CD4-positive, alpha-beta T cell treated with Interleukin-17A for 1 hour (primary cell): ENCODE measurements around the gene SMIM44.
"Not testable (repeated sequence)": the region's sequence is repeated elsewhere in the genome, so short reads cannot be mapped to it uniquely, and the experiment has no call there.

Experiments used
- DNase-seq: peaks from one replicate; pipeline ENCODE4 v3.0.0-alpha.2; 2020

Gene SMIM44

DNA sequence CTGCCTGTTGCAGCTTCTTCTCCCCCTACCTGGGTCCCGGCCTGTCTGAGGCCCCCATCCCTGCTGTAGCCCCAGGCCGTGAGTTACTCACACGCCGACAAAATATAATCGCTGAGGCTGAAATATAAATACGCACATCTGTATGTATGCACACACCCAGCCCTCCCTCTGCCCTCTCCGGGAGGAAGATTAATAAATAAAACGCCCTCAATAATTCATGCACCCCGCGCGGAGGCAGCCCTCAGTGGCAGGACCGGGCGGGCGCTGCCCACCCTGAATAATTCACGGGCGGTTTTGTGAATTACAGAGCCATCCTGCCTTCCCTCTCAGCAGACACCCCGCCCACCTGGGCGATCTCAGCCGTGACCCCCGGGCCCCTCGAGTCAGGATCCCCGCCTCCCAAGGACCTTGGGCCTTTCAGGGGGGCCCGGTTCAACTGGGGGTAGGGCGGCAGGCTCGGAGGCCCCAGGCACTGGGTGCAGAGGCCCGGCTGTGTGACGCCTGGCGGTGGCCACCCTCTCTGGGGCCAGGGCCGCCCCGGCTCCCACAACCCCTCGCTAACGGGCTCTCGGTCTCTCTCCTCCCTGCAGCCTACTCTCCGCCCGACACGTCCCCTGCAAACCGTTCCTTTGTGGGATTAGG lies 27.2 kb downstream of the SMIM44 start:
- no peak for DNase-seq

DNA sequence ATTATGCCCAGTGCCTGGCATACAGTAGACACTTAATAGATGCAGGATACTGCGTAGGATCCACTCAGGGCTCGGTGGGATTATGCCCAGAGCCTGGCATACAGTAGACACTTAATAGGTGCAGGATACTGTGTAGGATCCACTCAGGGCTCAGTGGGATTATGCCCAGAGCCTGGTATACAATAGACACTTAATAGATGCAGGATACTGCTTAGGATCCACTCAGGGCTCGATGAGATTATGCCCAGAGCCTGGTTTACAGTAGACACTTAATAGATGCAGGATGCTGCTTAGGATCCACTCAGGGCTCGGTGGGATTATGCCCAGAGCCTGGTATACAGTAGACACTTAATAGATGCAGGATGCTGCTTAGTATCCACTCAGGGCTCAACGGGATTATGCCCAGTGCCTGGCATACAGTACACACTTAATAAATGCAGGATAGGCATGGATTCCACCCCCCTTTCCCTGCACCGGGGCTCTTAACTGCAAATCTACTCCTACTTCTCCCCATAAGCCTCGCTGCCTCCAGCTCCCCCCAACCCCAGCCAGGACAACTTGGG lies 27.8 kb downstream of the SMIM44 start:
- no peak for DNase-seq

DNA sequence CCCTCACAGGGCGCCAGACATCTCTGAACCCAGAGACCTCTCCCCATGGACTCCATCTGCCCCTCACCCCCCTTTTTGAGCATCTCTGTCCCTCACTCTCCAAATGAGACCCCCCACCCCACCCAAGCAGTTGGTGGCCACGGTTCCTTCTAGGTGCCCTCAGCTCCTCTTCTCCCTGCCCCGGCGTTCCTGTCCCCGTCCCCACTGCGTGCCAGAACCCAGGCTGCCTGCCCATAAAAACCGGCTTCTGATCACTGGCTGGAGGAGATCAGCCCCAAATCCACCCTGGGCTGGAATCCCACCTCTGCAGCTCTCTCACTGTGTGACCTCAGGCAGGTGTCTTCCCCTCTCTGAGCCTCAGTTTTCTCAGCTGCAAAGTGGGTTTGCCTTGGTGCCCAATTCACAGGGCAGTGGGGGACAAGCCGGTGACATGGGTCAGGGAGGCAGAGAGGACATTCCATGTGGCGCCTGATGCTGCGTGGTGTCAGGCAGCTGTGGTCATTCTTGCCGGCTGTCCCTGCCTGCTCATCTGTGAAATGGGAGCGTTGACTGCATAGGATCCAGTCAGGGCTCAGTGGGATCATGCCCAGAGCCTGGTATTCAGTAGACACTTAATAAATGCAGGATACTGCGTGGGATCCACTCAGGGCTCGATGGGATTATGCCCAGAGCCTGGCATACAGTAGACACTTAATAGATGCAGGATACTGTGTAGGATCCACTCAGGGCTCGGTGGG lies 28.4 kb downstream of the SMIM44 start:
- no peak for DNase-seq

DNA sequence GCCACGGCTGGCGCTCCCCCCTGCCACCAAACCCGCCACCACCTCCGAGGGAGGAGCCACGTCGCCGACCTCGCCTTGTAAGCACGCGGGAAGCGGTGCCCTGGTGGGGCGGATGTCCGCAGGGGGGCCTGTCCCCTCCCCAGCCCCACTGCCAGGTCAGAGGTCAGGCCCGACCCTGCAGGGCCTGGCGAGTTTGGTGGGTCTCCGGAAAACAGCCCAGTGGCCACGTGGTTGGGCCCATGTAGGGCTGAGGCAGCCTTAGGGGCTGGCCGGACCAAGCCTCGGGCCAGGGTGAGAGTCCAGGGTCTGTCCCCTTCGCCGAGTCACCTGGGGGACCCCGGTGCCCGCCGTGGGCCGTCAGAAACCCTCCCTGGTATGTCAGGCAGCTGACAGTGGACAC lies 29.4 kb downstream of the SMIM44 start:
- DNase-seq, result no peak

DNA sequence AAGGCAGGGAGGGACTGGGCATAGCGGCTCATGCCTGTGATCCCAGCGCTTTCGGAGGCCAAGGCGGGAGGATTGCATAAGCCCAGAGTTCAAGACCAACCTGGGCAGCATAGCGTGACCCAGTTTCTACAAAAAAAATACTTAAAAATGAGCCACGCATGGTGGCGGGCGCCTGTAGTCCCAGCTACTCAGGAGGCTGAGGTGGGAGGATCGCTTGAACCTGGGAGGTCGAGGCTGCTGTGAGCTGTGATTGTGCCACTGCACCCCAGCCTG lies 30.4 kb downstream of the SMIM44 start:
- not testable (repeated sequence) for DNase-seq

DNA sequence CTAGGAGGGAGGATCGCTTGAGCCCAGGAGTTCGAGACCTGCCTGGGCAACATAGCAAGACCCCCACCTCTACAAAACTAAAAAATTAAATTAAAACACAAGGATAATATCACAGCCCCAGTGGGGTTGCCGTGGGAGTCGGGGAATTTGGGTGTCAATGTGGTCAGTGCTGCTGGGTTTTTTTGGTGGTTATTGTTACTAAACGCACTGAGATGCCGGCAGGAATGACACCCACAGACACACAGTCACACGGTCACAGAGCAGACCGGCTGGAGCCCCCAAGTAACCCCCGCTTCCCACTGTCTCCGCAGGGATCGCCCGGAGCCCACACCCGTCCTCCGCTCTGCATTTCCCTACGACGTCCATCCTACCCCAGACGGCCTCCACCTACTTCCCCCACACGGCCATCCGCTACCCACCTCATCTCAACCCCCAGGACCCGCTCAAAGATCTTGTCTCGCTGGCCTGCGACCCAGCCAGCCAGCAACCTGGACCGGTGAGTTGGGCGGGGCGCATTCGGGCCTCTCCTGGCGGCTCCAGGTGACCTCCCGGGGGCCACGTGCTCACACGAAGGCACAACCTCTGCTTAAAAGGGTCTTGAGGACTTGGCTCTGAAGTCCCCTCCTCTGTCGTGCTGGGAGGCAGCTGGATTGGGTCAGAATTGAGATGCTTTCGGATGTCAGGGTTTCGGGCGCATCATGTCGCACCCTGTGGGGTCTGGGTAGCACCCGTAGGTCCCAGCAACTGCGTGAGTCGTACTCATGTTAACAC lies 30.9 kb downstream of the SMIM44 start:
- no peak for DNase-seq

DNA sequence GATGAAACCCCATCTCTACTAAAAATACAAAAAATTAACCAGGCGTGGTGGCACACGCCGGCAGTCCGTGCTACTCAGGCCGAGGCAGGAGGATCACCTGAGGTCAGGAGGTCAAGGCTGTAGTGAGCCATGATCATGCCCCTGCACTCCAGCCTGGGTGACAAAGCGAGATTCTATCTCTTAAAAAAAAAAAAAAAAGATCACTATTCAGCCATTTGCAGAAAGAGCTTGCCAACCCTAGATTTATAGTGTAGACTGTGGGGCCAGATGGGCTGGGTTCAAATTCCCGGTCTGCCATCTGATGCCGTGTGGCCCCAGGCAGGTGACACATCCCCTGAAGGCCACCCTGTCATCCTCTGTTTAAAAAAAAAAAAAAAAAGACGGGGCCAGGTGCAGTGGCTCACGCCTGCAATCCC lies 31.8 kb downstream of the SMIM44 start:
- no peak for DNase-seq

DNA sequence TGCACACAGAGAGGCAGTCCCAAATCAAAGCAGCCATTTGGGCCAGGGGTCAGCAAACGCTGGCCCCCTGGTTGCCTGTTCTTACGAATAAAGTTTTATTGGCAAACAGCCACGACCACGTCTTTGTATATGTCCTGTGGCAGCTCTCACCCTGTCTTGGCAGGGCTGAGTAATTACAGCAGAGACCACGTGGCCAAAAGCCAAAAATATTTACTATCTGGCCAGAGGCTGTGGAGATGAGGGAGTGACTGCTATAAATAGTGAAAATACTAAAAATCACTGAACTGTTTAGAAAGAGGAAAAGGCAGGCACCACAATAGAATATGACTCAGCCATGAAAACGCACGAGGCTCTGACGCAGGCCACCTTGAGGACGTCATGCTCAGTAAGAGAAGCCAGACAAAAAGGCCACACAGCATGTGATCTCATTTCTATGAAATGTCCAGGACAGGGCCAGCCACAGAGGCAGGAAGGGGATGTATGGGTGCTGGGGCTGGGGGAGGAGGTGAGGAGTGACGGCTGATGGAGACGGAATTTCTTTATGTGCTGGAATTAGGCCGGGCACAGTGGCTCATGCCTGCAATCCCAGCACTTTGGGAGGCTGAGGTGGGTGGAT lies 32.3 kb downstream of the SMIM44 start:
- no peak for DNase-seq

DNA sequence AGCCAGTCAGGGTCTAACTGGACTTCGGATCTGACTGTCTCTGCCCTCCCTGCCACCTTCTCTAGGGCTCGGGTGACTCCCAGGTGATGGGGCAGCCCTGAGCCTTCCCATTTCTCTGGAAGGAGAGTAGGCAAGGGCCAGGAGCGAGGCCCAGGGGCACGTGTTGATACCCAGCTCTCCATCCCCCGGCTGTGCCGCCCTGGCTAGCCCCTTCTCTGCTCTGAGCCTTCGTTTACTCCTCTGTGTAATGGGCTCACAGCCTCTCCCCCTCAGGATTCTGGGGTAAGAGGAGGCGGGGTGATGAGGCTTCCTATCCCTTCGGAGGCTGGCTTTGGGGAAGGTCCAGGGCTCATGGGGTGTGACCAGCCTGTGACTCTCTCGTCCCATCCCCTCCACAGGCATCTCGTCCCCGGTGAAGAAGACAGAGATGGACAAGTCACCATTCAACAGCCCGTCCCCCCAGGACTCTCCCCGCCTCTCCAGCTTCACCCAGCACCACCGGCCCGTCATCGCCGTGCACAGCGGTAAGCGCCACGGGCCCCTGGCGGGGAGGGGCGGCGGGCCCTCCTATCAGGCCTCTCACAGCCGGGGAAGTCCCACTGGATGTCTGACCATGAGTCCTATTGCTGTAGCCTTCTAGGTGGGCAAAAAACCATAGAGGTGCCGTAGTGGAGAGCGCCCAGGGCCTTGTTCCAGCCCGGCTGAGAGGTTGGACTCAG lies 34.5 kb downstream of the SMIM44 start:
- DNase-seq, result no peak

DNA sequence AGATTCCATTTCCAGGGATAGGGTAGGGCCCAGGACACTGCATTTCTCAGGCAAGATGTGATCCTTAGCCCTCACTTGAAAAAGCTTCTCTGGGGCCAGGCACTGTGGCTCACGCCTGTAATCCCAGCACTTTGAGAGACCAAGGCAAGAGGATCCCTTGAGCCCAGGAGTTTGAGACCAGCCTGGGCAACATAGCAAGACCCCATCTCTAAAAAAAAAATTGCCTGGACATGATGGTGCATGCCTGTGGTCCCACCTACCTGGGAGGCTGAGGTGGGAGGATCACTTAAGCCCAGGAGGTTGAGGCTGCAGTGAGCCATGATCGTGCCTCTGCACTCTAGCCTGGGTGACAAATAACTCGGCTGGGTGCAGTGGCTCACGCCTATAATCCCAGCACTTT lies 36.6 kb downstream of the SMIM44 start:
- DNase-seq, result not testable (repeated sequence)

DNA sequence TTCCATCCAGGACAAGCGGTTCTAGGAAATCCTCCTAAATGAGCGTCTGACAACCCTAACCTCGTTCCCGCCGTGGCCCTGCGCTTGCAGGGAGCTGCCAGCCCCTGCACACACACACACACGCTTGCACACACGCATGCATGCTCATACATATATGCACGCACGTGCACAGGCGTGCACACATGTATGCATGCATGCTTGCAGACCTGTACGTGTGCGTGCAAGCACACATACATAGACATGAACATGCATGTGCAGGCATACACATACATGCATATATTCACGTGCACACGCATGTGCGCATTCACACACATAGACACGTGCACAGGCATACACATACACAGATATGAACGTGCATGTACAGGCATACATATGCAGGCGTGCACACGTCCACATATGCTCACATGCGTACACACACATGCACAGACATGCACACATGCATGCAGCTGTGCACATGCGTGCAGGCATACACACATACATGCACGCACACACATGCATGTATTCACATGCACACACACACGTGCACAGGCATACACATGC lies 38.5 kb downstream of the SMIM44 start:
- no peak for DNase-seq

DNA sequence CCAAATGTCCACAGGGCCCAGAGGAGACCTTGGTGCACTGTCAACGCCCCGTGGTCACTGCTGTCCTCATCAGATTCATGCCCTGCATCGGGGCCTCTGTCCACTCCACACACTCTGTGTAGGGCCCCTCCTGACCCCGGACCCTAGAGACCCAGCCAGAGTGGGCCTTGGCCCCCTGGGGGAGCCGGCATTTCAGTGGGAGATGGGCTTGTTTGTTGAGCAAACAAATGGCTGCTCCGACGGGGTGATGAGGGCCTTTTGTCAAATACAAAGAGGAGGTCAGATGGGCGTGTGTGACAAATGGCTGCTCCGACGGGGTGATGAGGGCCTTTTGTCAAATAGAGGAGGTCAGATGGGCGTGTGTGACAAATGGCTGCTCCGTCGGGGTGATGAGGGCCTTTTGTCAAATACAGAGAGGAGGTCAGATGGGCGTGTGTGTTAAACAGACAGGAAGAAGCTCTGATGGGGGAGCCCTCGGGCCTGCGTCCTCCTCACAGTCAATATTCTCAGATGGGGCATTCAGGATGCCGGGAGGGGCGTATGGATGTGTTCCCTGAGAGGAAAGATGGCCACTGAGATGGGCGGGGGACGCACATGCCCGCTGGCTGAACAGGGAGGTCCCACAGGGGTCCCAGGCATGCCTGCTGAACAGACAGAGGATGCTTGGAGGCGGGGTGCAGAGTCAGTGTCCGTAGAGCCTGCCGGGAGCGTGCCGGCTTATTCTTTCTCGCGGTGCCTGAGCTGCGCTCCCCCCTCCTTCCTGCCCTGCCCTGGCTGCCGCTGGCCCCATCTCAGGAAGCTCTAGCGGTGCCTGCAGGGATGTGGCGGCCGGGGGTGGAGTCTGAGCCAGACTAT lies 39.2 kb downstream of the SMIM44 start:
- no peak for DNase-seq

DNA sequence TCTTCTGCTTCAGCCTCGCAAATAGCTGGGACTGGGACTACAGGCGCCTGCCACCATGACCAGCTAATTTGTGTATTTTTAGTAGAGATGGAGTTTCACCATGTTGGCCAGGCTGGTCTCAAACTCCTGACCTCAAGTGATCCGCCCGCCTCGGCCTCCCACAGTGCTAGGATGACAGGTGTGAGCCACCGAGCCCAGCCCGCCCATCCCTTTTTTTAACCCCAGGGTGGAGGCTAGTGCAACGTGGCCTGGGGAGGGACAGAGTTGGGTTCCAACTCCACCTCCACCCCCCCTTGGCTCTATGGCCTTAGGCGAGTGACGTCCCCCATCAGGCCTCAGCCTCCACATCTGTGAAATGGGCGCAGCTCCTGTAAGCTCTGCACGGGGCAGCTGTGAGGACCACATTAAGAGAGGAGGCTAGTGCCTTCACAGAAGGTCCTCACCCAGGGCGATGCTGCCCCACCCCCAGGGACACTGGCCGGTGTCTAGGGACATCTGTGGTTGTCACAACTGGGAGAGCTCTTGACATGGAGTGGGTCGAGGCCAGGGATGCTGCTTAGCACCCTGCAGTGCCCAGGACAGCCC lies 40.7 kb downstream of the SMIM44 start:
- DNase-seq, result no peak

DNA sequence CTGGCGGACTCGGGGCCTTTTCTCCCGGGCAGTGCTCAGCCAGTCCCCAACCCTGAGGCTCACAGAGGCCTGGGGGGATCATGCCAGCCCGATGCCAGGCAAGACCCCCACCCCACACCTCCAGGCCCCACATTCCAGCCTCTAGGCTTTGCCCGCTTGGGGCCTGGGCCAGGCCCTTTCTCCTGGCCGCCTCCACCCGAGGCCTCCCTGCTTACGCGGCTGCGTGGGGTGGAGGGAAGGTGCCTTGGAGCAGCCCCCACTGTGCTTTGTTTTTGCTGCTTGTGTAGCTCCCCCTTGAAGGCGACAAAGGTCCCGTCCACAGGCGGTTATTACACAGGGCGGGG lies 41.3 kb downstream of the SMIM44 start:
- no peak for DNase-seq

DNA sequence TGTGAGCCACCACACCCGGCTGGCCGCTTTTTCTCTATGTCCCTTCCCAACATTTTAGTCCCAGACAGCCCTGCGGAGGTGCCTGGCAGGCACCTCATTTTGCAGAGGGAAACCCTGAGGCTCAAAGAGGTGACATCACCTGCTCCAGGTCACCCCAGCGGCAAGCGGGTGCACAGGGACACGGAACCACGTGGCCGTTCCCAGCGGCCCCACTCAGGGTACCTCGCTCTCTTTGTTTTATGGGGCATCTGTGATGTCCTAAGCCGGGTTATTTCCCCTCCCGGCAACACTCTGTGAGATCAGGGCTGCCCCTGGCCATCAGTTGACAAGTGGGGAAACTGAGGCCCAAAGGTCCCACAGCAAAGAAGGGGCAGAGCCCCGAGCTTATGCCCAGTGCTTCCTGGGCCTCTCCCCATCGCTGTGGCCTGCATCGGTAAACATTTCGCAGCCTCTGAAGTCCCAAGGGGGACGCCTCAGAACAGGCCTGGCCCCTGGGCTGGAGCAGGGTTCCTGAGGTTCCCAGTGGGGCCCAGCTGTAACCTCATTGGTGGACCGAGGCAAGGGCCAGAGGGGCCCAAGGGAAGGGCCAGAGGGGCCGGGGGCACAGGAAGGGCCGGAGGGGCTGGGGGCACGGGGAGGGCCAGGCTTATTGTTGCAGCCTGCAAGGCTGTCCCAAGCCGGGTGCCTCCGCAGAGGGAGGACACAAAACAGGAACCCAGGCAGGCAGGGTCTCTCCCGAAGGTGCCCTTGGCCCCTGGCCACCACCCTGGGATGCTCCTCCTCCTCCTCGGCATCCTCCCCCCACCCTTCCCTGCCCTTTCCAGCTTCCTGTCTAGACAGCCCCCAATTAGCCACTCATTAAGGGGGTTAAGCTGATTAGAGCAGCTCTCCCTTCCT lies 41.9 kb downstream of the SMIM44 start:
- no peak for DNase-seq

DNA sequence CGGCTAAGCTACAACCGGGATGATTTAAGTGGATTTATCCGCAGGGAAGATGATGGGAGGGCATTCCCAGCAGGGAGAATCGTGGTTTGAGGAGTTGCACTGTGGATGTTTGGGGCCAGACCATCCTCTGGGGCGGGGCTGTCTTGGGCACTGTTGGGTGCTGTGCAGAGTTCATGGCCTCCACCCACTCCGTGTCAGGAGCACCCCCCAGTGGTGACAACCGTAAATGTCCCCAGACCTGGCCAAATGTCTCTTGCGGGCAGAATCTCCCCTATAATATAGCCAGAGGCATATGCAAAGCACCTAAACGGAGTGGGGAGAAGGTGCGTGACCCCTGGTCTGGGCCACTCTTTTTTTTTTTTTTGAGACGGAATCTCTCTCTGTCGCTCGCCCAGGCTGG lies 43.2 kb downstream of the SMIM44 start:
- peak; percentile 67 for DNase-seq

DNA sequence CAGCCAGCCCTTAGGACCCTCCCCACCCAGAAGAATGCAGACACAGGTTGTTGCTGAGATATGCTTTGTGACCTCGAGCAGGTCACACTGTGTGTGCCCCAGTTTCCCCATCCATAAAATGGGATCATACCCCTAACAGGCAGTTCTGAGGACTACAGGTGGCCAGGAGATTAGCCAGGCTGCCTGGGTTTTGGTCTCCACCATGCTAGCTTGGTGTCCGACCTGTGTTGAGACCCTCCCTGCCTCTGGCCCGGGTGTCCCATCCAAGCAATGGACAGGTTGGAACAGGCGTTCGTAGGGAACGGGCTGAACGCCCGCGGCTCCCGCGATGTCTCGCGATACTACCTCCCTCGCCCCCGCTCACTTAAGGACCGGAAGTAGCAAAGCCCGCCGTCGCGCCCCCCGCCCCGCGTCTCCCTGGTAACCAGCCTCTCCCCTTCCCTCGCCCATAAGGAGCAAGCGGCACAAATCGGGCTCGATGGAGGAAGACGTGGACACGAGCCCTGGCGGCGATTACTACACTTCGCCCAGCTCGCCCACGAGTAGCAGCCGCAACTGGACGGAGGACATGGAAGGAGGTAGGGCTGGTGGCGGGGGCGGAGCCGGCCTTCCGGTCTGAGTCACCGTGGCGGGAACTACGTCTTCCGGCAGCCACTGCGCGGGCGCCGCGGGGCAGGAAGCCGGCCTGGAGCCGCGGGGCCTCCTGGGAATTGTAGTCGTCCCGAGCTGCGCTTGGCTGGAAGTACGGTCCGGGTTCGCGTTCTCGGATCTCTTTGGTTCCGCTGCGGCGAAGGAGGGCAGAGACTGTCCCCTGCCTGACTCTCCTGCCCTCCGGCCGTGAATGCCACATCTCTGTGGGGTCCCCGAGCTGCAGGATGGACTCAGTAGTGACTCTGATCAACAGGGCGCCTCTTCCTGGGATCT lies 48.3 kb downstream of the SMIM44 start:
- peak; percentile 95 for DNase-seq

DNA sequence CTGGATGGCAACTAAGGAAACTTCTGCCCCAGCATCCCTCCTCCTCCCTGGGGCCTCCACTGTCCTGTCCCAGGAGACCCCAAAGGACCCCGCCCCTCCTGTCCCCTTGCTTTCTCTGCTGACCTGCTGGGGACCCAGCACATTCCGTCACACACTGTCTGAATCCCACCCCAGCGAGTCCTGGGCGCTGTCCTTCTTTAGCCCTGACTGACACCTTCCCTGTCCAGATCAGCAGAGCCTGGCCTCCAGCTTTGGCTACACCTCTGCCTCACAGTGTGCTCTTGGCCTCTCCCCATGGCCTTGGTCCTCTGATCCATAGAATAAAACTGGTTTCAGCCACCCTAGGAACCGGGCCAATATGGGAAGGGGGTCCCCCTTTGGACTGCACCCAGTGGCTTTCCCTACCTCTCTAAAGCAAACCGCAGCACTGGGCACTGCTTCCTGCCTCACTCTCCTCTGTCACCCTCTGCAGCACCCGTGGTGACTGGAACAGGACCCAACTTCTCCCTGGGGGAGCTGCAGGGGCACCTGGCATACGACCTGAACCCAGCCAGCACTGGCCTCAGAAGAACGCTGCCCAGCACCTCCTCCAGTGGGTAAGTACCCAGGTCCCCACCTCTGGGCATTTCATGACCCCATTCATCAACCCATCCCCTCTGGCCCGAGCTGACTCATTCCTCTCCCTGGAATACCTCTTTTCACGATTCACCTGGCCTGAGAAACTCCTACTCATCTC lies 49.3 kb downstream of the SMIM44 start:
- DNase-seq, result no peak
